Osteoblast (primary cell): ENCODE measurements around the gene TAS2R46. TPM values are rescaled to one million over a fixed set of nuclear protein-coding genes. Genes with fewer than 3 reads are reported as not detected.
A peak's percentile ranks its signal among the peaks of the same experiment; 100 is the strongest.

Experiments used
- DNase-seq: peaks from one replicate; pipeline ENCODE4 v3.0.0; 2011; ENCODE audit warnings: low spot score, mixed read lengths; ENCODE audit not compliant: insufficient read length; ENCODE audit errors: missing footprints
- H2AFZ ChIP-seq: 2 replicates; pipeline ENCODE4 v1.6.0; 2011; ENCODE audit warnings: mild to moderate bottlenecking, low read length
- H3K27ac ChIP-seq: 2 replicates; pipeline ENCODE4 v1.5.1; 2011; ENCODE audit warnings: mild to moderate bottlenecking, low read depth, low read length, moderate library complexity
- H3K27me3 ChIP-seq: 2 replicates; pipeline ENCODE4 v1.6.0; 2012; ENCODE audit warnings: mild to moderate bottlenecking, control low read depth, inconsistent platforms, low read length, moderate library complexity; ENCODE audit not compliant: insufficient read depth
- H3K36me3 ChIP-seq: 2 replicates; pipeline ENCODE4 v1.5.1; 2011; ENCODE audit warnings: mild to moderate bottlenecking, low read length, control low read depth, moderate library complexity; ENCODE audit not compliant: insufficient read depth
- H3K4me1 ChIP-seq: 2 replicates; pipeline ENCODE4 v1.5.1; 2011; ENCODE audit warnings: mild to moderate bottlenecking, low read length, control low read depth, moderate library complexity; ENCODE audit not compliant: insufficient read depth
- H3K4me2 ChIP-seq: 2 replicates; pipeline ENCODE4 v1.6.0; 2011; ENCODE audit warnings: mild to moderate bottlenecking, low read length; ENCODE audit not compliant: insufficient read depth
- H3K4me3 ChIP-seq: fragments of 200-600 bp; sonication (generic); 3 replicates; pipeline ENCODE4 v1.5.1; 2012; ENCODE audit warnings: mild to moderate bottlenecking, low read length, inconsistent platforms; ENCODE audit not compliant: insufficient read depth
- H3K79me2 ChIP-seq: 2 replicates; pipeline ENCODE4 v1.6.0; 2012; ENCODE audit warnings: mild to moderate bottlenecking, low read length, control low read depth, inconsistent platforms; ENCODE audit not compliant: insufficient read depth
- H3K9me3 ChIP-seq: 2 replicates; pipeline ENCODE4 v1.5.1; 2011; ENCODE audit warnings: low read depth, low read length, control low read depth
- H4K20me1 ChIP-seq: 2 replicates; pipeline ENCODE4 v1.6.0; 2012; ENCODE audit warnings: mild to moderate bottlenecking, low read length, control low read depth; ENCODE audit not compliant: insufficient read depth
- total RNA-seq: library from RNA; depleted of rRNA; stranded (reverse); fragments of >200 nt; gene quantifications from 2 replicates; pipeline ENCODE4 v1.2.3, GENCODE V29; 2012
- TF ChIP-seq, protein P1 (sequence below): IDR thresholded peaks from 2 replicates; pipeline ENCODE4 v1.5.1; 2011; ENCODE audit warnings: mild to moderate bottlenecking, low read depth, low read length, moderate library complexity; ENCODE audit errors: extremely low read depth

TAS2R46 gene
- total RNA-seq, 1 donor, result 5.4 TPM

DNA sequence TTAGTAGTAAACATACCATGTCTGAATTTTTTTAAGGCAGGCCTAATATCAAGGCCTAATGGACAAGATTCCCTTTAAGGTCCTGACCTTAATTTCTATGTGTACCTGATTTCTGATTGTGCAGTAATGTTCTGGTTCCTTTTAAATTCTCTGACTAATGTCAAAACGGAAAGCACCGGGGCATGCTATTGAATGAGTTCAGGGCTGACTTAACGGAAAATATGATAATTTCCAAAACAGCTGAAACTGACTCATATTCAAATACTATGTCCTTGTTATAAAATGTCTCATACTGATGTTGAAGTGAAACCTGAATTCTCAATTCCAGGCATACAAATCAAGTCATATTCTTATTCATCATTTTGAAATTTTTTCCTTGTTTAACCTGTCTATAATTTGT is 23.3 kb upstream of the TAS2R46 start:
- no peaks in the 10 kb centered on the region for H3K36me3 ChIP-seq
- H3K4me3 ChIP-seq, result no peak overlapping the region
- peak; percentile 21 for DNase-seq
- H4K20me1 ChIP-seq, result no peaks in the 10 kb centered on the region
- no peak overlapping the region for H3K4me2 ChIP-seq
- H3K4me1 ChIP-seq, result no peaks in the 10 kb centered on the region
- no peaks in the 10 kb centered on the region for H3K9me3 ChIP-seq
- no peak overlapping the region for H3K27ac ChIP-seq
- H3K27me3 ChIP-seq, result no peaks in the 10 kb centered on the region
- TF ChIP-seq, protein P1, sequence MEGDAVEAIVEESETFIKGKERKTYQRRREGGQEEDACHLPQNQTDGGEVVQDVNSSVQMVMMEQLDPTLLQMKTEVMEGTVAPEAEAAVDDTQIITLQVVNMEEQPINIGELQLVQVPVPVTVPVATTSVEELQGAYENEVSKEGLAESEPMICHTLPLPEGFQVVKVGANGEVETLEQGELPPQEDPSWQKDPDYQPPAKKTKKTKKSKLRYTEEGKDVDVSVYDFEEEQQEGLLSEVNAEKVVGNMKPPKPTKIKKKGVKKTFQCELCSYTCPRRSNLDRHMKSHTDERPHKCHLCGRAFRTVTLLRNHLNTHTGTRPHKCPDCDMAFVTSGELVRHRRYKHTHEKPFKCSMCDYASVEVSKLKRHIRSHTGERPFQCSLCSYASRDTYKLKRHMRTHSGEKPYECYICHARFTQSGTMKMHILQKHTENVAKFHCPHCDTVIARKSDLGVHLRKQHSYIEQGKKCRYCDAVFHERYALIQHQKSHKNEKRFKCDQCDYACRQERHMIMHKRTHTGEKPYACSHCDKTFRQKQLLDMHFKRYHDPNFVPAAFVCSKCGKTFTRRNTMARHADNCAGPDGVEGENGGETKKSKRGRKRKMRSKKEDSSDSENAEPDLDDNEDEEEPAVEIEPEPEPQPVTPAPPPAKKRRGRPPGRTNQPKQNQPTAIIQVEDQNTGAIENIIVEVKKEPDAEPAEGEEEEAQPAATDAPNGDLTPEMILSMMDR, result no peak
- H3K79me2 ChIP-seq, result peaks cover 6% of the 10 kb centered on the region
- no peak overlapping the region for H2AFZ ChIP-seq

DNA sequence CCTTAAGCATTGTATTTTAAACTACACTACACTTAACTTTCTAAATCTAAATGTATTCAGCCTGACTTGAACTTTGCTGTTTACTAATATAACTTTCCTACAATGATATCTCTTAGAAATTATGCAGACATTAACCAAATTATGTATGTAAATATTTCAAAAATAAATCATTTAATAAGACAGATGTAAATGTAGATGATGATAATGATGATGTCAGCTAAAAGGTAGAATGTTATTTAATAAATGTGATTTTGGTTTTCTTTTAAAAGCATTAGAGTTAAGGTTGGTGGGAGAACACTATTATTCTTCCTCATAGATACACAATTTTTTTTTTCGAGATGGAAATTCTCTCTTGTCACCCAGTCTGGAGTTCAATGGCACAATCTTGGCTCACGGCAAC is 19.9 kb upstream of the TAS2R46 start:
- Histone ChIP-seq H3K4me1 (no peaks in the 10 kb centered on the region), H2AFZ (no peak overlapping the region), H3K36me3 (no peaks in the 10 kb centered on the region), H3K79me2 (peaks cover 2% of the 10 kb centered on the region), H3K27ac (no peak overlapping the region), H3K27me3 (no peaks in the 10 kb centered on the region), H3K4me3 (no peak overlapping the region), H4K20me1 (peaks cover 4% of the 10 kb centered on the region), H3K9me3 (no peaks in the 10 kb centered on the region), H3K4me2 (no peak overlapping the region)
- TF ChIP-seq, protein P1, result no peak
- no peak for DNase-seq

DNA sequence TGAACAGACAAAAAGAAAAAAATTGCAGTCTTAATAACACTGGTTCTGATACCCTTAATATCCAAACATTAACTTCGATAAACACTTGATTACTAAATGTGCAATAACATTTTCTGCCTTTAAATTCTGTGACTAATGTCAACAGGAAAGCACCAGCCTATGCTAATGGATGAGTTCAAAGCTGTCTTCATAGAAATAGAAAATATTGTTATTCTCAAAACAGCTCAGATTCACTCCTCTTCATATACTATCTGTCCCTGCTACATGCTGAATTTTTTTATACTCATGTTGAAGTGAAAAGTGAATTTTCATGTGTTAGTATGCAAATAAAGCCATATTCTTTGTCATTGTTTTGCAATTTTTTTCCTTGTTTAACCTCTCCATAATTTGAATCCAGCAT is 16.2 kb upstream of the TAS2R46 start:
- H4K20me1 ChIP-seq, result peaks cover 4% of the 10 kb centered on the region
- H3K36me3 ChIP-seq, result no peaks in the 10 kb centered on the region
- no peak overlapping the region for H3K27ac ChIP-seq
- peaks cover 2% of the 10 kb centered on the region for H3K79me2 ChIP-seq
- no peak overlapping the region for H3K4me2 ChIP-seq
- no peaks in the 10 kb centered on the region for H3K4me1 ChIP-seq
- no peaks in the 10 kb centered on the region for H3K27me3 ChIP-seq
- H3K4me3 ChIP-seq, result no peak overlapping the region
- H3K9me3 ChIP-seq, result no peaks in the 10 kb centered on the region
- H2AFZ ChIP-seq, result no peak overlapping the region
- no peak for DNase-seq
- TF ChIP-seq, protein P1, result no peak

DNA sequence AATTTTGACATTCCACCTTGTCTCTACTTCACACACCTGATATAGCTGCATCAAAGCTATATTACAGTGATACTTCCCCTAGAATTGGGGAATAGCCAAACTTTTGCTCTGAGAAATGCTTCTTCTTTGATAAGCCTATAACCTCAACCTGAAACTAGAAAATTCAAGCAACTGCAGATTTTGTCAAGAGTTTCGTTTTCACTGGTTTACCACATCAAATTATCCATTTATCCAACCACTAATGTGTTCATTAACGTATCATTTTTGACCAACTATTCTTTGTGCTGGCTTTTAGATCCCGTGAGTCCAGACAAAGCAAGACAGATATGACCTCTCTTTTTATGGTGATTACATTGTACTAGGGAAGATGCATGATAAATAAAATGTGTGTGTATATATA is 13.5 kb upstream of the TAS2R46 start:
- peaks cover 2% of the 10 kb centered on the region for H3K79me2 ChIP-seq
- H3K27me3 ChIP-seq, result no peaks in the 10 kb centered on the region
- no peak overlapping the region for H3K27ac ChIP-seq
- DNase-seq, result no peak
- H4K20me1 ChIP-seq, result peaks cover 4% of the 10 kb centered on the region
- H2AFZ ChIP-seq, result no peak overlapping the region
- no peaks in the 10 kb centered on the region for H3K4me1 ChIP-seq
- H3K4me2 ChIP-seq, result no peak overlapping the region
- TF ChIP-seq, protein P1, result no peak
- no peak overlapping the region for H3K4me3 ChIP-seq
- no peaks in the 10 kb centered on the region for H3K9me3 ChIP-seq
- H3K36me3 ChIP-seq, result no peaks in the 10 kb centered on the region
